GM18502 (cell line): ENCODE results near the gene PCBP1.
"Not testable (repeated sequence)": the region's sequence is repeated elsewhere in the genome, so short reads cannot be mapped to it uniquely, and the experiment has no call there.

ENCODE experiments used
- ATAC-seq: cut with Tn5 transposase; IDR thresholded peaks from one replicate; pipeline ENCODE4 v1.9.1; 2021; ENCODE audit warnings: mild to moderate bottlenecking; ENCODE audit not compliant: unreplicated experiment, poor library complexity

PCBP1 gene

GRCh38 chr2:70086838-70087701 is at the start of gene PCBP1:
PCBP1 (plus strand) TSS chr2:70087477; CDS start chr2:70087744, 267 bp downstream.
- peak; percentile 35 for ATAC-seq

- ATAC-seq: no peak
These were observed 47.9 kb upstream of the PCBP1 start for GRCh38 chr2:70039366-70039765.

DNA sequence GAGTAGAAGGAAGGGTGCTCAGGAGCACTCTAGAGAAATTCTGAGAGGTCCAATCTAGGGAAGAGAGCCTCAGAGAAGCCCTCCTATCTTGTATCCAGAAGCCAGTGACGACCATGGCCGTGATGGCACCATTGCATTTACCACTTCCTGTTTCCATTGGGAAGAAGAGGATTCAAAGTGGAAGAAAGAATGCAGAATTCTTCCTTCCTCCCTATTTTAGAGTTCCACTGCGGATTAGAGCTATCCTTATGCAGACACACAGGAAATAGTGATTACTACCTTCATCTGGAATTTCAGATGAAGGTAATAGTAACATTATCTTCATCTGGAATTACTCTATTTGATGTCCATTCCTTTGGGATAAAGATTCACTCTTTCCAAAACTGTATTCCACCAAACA is 45.6 kb upstream of the PCBP1 start:
- ATAC-seq: no peak

- no peak for ATAC-seq
These were observed 45.0 kb upstream of the PCBP1 start for GRCh38 chr2:70042246-70042645.

GRCh38 chr2:70043252-70043875 is 43.9 kb upstream of the PCBP1 start:
- no peak for ATAC-seq

GRCh38 chr2:70044290-70045040 is 42.8 kb upstream of the PCBP1 start:
- ATAC-seq: no peak

GRCh38 chr2:70045405-70045804 is 41.9 kb upstream of the PCBP1 start:
- no peak for ATAC-seq

GRCh38 chr2:70045932-70046331 is 41.3 kb upstream of the PCBP1 start:
- no peak for ATAC-seq

GRCh38 chr2:70046534-70046933 is 40.7 kb upstream of the PCBP1 start:
- no peak for ATAC-seq

DNA sequence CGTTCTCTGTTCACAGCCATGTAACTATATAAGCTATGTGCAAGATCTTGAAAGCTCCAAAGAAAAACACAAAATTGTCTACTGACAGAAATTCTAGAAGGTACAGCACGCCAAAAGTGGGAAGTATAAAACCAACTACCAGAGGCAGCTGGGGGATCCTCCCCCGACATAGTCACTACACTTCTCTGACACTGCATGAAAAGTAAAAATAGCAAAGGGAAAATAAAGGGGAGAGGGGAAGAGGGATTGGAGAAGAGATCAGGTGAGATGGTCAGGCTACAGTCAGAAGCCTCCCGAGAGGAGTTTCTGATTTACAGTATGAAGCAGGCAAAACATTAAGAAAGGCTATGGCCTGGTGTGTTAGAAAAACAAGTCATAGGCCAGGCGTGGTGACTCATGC is 39.8 kb upstream of the PCBP1 start:
- ATAC-seq: no peak

DNA sequence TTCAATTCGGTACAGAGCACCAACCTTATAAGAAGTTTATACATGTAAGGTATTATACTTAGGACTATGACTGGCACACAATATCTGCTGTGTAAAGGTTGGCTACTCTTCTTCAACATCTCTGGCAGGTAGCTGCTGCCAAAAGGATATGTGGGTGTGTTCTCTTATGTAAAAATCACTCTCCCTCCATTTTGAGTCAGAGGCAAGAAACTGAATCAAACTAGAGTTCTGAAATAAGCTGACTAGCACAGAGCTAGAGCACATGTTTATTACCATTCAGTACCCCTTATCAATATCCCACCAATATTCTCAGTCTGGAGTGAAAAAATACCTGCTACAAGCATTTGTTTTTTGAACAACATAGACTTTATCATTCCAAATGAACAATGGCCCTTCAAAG is 38.0 kb upstream of the PCBP1 start:
- no peak for ATAC-seq

- no peak for ATAC-seq
These were observed 36.4 kb upstream of the PCBP1 start for GRCh38 chr2:70050631-70051425.

DNA sequence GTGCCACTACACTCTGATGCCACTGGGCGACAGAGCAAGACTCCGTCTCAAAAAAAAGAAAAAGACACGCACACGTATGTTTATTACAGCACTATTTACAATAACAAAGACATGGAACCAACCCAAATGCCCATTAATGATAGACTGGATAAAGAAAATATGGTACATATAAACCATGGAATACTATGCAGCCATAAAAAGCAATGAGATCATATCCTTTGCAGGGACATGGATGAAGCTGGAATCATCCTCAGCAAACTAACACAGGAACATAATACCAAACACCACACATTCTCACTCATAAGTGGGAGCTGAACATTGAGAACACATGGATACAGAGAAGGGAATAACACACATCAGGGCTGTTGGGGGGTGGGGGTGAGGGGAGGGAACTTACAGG is 32.0 kb upstream of the PCBP1 start:
- ATAC-seq: not testable (repeated sequence)

DNA sequence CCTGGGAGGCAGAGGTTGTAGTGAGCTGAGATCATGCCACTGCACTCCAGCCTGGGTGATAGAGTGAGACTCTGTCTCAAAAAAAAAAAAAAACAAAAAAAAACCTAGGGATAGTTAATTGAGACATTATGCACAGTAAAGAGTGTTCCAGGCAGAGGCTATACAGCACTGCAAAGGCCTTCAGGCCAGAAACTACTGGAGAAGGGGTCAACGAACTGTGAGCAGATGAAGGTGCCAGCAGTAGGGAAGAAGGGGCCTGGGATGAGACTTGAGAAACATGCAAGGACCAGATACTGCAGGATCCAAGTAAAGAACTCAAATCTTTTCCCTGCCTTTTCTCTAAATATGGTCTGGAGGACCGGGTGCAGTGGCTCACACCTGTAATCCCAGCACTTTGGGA is 26.0 kb upstream of the PCBP1 start:
- ATAC-seq: no peak

GRCh38 chr2:70062270-70062669 is 25.0 kb upstream of the PCBP1 start:
- no peak for ATAC-seq

DNA sequence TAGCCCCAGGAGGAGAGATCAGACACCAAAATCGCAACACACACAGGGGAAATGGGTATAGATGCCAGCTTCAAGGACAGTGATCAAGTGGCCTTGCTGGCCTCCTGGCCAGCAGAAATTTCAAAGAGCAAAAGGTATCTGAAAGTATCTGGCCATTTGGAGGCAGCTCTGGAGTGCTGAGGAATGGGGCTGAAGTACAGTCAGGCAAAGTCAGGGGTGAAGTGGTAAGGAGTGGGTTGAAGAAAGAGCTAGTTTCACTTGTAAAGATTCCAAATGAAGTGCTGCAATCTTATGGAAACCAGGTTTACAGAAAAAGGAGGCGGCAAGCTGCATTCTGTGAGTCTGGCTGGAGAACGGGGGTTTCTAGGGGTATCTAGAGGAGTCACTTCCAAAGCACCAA is 19.2 kb upstream of the PCBP1 start:
- no peak for ATAC-seq

DNA sequence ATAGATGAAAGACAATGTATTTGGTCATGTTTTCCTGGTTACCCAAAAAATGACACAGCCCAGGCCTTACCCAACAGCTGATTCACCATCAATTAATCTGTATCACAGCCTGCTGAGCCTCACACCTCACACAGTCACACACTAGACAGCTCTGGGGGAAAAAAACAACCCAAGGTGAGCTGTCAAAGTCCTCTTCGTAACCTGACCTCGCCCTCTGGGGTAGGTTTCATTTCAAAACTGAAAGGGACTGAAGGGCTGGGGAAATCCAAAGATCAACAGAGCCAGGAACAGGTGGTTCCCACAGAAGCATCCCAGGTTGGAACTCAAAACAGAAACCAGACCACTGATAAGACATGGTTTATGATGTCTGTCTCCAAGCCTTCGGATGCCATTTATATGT is 18.2 kb upstream of the PCBP1 start:
- peak; percentile 80 for ATAC-seq

GRCh38 chr2:70070542-70071268 is 16.6 kb upstream of the PCBP1 start:
- peak; percentile 70 for ATAC-seq

DNA sequence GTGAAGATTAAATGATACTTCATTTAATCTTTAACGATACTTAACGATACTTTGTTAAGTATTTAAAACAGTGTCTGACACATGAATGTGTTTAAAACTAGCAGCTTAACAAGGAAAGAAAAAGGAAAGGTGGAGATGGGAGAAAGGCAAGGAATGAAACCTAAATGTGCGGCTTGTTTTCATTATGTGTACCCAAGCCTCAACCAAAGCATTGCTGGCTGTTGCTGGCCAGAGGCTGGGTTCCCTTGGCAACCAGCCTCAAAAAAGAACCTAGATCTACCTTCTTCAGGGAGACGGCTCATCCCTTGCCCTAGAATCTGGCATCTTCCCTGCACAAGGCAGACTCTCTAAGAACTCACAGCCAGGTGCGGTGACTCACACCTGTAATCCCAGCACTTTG is 13.8 kb upstream of the PCBP1 start:
- no peak for ATAC-seq

DNA sequence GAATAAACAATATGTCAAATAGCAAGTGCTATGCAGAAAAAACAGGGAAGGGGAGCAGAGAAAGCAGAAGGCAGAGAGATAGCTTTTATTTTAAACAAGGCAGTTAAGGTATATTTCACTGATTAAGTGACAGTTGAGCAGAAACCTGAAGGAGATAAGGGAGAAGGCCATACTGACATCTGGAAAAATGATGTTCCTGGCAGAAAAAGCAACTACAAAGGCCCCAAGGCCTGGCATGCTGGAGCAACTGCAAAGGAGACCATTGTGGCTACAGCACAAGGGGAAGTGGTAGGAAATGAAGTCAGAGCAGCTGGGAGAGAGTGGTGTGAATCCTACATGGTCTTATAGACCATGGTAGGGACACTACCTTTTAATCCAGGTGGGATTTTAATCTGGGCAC is 8.9 kb upstream of the PCBP1 start:
- ATAC-seq: no peak
